ENCODE data around the gene GOSR1.

Gene GOSR1

GRCh38 chr17:30576326-30576861, 99.2 kb downstream of the GOSR1 start:
- DNase-seq, result no peak
